ENCODE data around the gene NOS2.
"Not testable (repeated sequence)": the region's sequence is repeated elsewhere in the genome, so short reads cannot be mapped to it uniquely, and the experiment has no call there.

The NOS2 gene

GRCh38 chr17:27765353-27765752 lies 35.0 kb downstream of the NOS2 start:
- no peaks in the 10 kb centered on the region for H3K36me3 ChIP-seq (ENCODE audit: control insufficient read depth, low read length)
- no peaks in the 10 kb centered on the region for H3K4me1 ChIP-seq (ENCODE audit: control insufficient read depth, low read length)
- H3K4me3 ChIP-seq (ENCODE audit: low read length): no peak overlapping the region
- no peak overlapping the region for H3K27ac ChIP-seq (ENCODE audit: low read depth, low read length)
- no peaks in the 10 kb centered on the region for H4K20me1 ChIP-seq (ENCODE audit: control insufficient read depth, insufficient read depth, low read depth, low read length)
- no peak for TF ChIP-seq EZH2phosphoT487 (IDR thresholded peaks at IDR 0.05; ENCODE audit: borderline replicate concordance, low read length)
- TF ChIP-seq, protein P1, sequence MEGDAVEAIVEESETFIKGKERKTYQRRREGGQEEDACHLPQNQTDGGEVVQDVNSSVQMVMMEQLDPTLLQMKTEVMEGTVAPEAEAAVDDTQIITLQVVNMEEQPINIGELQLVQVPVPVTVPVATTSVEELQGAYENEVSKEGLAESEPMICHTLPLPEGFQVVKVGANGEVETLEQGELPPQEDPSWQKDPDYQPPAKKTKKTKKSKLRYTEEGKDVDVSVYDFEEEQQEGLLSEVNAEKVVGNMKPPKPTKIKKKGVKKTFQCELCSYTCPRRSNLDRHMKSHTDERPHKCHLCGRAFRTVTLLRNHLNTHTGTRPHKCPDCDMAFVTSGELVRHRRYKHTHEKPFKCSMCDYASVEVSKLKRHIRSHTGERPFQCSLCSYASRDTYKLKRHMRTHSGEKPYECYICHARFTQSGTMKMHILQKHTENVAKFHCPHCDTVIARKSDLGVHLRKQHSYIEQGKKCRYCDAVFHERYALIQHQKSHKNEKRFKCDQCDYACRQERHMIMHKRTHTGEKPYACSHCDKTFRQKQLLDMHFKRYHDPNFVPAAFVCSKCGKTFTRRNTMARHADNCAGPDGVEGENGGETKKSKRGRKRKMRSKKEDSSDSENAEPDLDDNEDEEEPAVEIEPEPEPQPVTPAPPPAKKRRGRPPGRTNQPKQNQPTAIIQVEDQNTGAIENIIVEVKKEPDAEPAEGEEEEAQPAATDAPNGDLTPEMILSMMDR (IDR thresholded peaks at IDR 0.05; ENCODE audit: low read depth, low read length, poor library complexity, severe bottlenecking): no peak
- no peaks in the 10 kb centered on the region for H3K79me2 ChIP-seq (ENCODE audit: control insufficient read depth, low read length)
- H3K9me3 ChIP-seq (ENCODE audit: control insufficient read depth, insufficient read depth, low read length): no peaks in the 10 kb centered on the region
- no peaks in the 10 kb centered on the region for H3K9me2 ChIP-seq (replicated peaks; ENCODE audit: control insufficient read depth, low read length)
- no peaks in the 10 kb centered on the region for H3F3A ChIP-seq (ENCODE audit: control insufficient read depth, insufficient read depth)
- H3K27me3 ChIP-seq (ENCODE audit: control insufficient read depth, low read length): no peaks in the 10 kb centered on the region
- H3K4me2 ChIP-seq (ENCODE audit: low read length): no peak overlapping the region

DNA sequence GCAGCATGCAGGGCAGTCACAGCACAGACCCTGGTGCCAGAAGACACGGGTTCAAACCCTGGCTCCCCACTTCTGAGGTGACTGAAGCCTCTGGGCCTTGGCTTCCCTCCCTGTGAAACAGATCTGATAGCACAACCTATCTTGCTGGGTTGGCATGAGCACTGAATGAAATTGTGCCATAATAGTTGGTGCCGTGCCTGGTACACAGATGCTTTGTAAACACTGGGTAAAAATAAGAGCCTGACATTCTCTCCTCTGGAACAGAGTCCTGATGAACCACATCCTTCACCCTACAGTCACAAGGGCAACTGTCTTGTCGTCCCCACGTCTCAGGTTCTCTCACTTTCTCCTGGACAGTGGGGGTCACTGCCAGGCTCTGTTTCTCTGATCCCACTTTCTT lies 35.7 kb downstream of the NOS2 start:
- no peaks in the 10 kb centered on the region for H3K79me2 ChIP-seq (ENCODE audit: control insufficient read depth, low read length)
- no peaks in the 10 kb centered on the region for H3K9me2 ChIP-seq (replicated peaks; ENCODE audit: control insufficient read depth, low read length)
- H4K20me1 ChIP-seq (ENCODE audit: control insufficient read depth, insufficient read depth, low read depth, low read length): no peaks in the 10 kb centered on the region
- no peaks in the 10 kb centered on the region for H3F3A ChIP-seq (ENCODE audit: control insufficient read depth, insufficient read depth)
- no peaks in the 10 kb centered on the region for H3K9me3 ChIP-seq (ENCODE audit: control insufficient read depth, insufficient read depth, low read length)
- no peak overlapping the region for H3K4me2 ChIP-seq (ENCODE audit: low read length)
- no peak overlapping the region for H3K27ac ChIP-seq (ENCODE audit: low read depth, low read length)
- H3K36me3 ChIP-seq (ENCODE audit: control insufficient read depth, low read length): no peaks in the 10 kb centered on the region
- TF ChIP-seq, protein P1 (IDR thresholded peaks at IDR 0.05; ENCODE audit: low read depth, low read length, poor library complexity, severe bottlenecking): no peak
- no peak for TF ChIP-seq EZH2phosphoT487 (IDR thresholded peaks at IDR 0.05; ENCODE audit: borderline replicate concordance, low read length)
- no peaks in the 10 kb centered on the region for H3K4me1 ChIP-seq (ENCODE audit: control insufficient read depth, low read length)
- H3K27me3 ChIP-seq (ENCODE audit: control insufficient read depth, low read length): no peaks in the 10 kb centered on the region
- H3K4me3 ChIP-seq (ENCODE audit: low read length): no peak overlapping the region

- TF ChIP-seq, protein P1 (IDR thresholded peaks at IDR 0.05; ENCODE audit: low read depth, low read length, poor library complexity, severe bottlenecking): no peak
- TF ChIP-seq EZH2phosphoT487 (IDR thresholded peaks at IDR 0.05; ENCODE audit: borderline replicate concordance, low read length): no peak
- Histone ChIP-seq H3K4me1 (ENCODE audit: control insufficient read depth, low read length) (no peaks in the 10 kb centered on the region), H3K27ac (ENCODE audit: low read depth, low read length) (no peak overlapping the region), H3F3A (ENCODE audit: control insufficient read depth, insufficient read depth) (no peaks in the 10 kb centered on the region), H4K20me1 (ENCODE audit: control insufficient read depth, insufficient read depth, low read depth, low read length) (no peaks in the 10 kb centered on the region), H3K9me2 (replicated peaks; ENCODE audit: control insufficient read depth, low read length) (no peaks in the 10 kb centered on the region), H3K9me3 (ENCODE audit: control insufficient read depth, insufficient read depth, low read length) (no peaks in the 10 kb centered on the region), H3K4me3 (ENCODE audit: low read length) (no peak overlapping the region), H3K4me2 (ENCODE audit: low read length) (no peak overlapping the region), H3K36me3 (ENCODE audit: control insufficient read depth, low read length) (no peaks in the 10 kb centered on the region), H3K79me2 (ENCODE audit: control insufficient read depth, low read length) (no peaks in the 10 kb centered on the region), H3K27me3 (ENCODE audit: control insufficient read depth, low read length) (no peaks in the 10 kb centered on the region)
These were observed 37.6 kb downstream of the NOS2 start for GRCh38 chr17:27762527-27763305.

GRCh38 chr17:27760931-27761330 lies 39.4 kb downstream of the NOS2 start:
- H3K4me2 ChIP-seq (ENCODE audit: low read length); H3K9me2 ChIP-seq (replicated peaks; ENCODE audit: control insufficient read depth, low read length); H3K4me3 ChIP-seq (ENCODE audit: low read length); H3K4me1 ChIP-seq (ENCODE audit: control insufficient read depth, low read length); H4K20me1 ChIP-seq (ENCODE audit: control insufficient read depth, insufficient read depth, low read depth, low read length); H3F3A ChIP-seq (ENCODE audit: control insufficient read depth, insufficient read depth); H3K79me2 ChIP-seq (ENCODE audit: control insufficient read depth, low read length); H3K36me3 ChIP-seq (ENCODE audit: control insufficient read depth, low read length); H3K9me3 ChIP-seq (ENCODE audit: control insufficient read depth, insufficient read depth, low read length); H3K27me3 ChIP-seq (ENCODE audit: control insufficient read depth, low read length); H3K27ac ChIP-seq (ENCODE audit: low read depth, low read length): not testable (repeated sequence)
